Heart right ventricle (tissue), 16 donors: ENCODE measurements around the gene C6orf163. TPM values are rescaled to one million over a fixed set of nuclear protein-coding genes. Genes with fewer than 3 reads are reported as not detected.

ENCODE experiments used
- ATAC-seq, 8 donors: fragments of 200-7000 bp; cut with Tn5 transposase; one replicate each; pipeline ENCODE4 v1.9.1; 2020; ENCODE audit warnings: mild to moderate bottlenecking in 8 of 8, moderate library complexity in 8 of 8, moderate number of reproducible peaks in 1 of 8
- DNase-seq, 2 donors: peaks; one replicate each; pipeline ENCODE4 v3.0.0-alpha.2; 2020
- H3K27ac ChIP-seq, 10 donors: fragments of 200-600 bp; sonication (generic) in 2 of 10; one replicate each; pipeline versions ENCODE4 v1.5.0 to v1.8.0; 2020 to 2022; ENCODE audit warnings: mild to moderate bottlenecking in 3 of 10
- H3K27me3 ChIP-seq, 7 donors: fragments of 200-600 bp; one replicate each; pipeline ENCODE4 v1.8.0; 2021 to 2022; ENCODE audit warnings: mild to moderate bottlenecking in 2 of 7
- H3K36me3 ChIP-seq, 9 donors: fragments of 200-600 bp; sonication (generic) in 1 of 9; one replicate each; pipeline versions ENCODE4 v1.5.0 to v1.8.0; 2020 to 2022; ENCODE audit warnings: mild to moderate bottlenecking in 2 of 9
- H3K4me1 ChIP-seq, 9 donors: fragments of 200-600 bp; sonication (generic) in 1 of 9; one replicate each; pipeline versions ENCODE4 v1.5.0 to v1.8.0; 2020 to 2022; ENCODE audit warnings: mild to moderate bottlenecking in 4 of 9
- H3K4me3 ChIP-seq, 10 donors: fragments of 200-600 bp; sonication (generic) in 2 of 10; one replicate each; pipeline versions ENCODE4 v1.5.0 to v1.8.0; 2020 to 2022; ENCODE audit warnings: mild to moderate bottlenecking in 7 of 10, moderate library complexity in 2 of 10
- H3K9me3 ChIP-seq, 11 donors: fragments of 200-600 bp in 10 of 11; sonication (generic) in 2 of 11; one replicate each; pipeline versions ENCODE4 v1.5.0 to v1.8.0; 2013 to 2022; ENCODE audit warnings: mild to moderate bottlenecking in 2 of 11, control low read depth in 1 of 11, moderate library complexity in 1 of 11
- CTCF ChIP-seq, 9 donors: fragments of 200-600 bp; sonication (generic) in 2 of 9; IDR thresholded peaks; one replicate each; pipeline versions ENCODE4 v1.5.0 to v1.8.0; 2021 to 2022; ENCODE audit warnings: antibody characterized with exemption in 9 of 9, mild to moderate bottlenecking in 5 of 9, moderate library complexity in 1 of 9
- WGBS, 2 donors: extraction: QIAGEN DNeasy Blood & Tissue Kit; methylation state at CpG; one replicate each; pipeline ENCODE4 v1.1.7; 2013; ENCODE audit warnings: inconsistent platforms in 1 of 2; 5-methylcytosine and 5-hydroxymethylcytosine counted together
- intact Hi-C, 10 donors: fragments of 100-400 bp; cut with DNase I; formaldehyde crosslinking; loops; one replicate each; pipeline versions ENCODE4 v1.11.1 to v1.14.2; 2022
- polyA plus RNA-seq, 2 donors: library from polyadenylated mRNA; stranded (reverse); fragments of 200-250 nt; gene quantifications; one replicate each; pipeline ENCODE4 v1.2.3, GENCODE V29; 2013
- total RNA-seq, 10 donors: library from RNA; stranded (reverse); fragmentation: NEBNext Ultra II Directional in 3 of 10; extraction: Animal tissue kit (Norgen Biotek cat#: 25700) in 3 of 10; gene quantifications; one replicate each; pipeline versions ENCODE4 v1.2.1 to v1.2.4, GENCODE V29; 2021 to 2023
- donor health status: Arrhythmogenic right ventricular cardiomyopathy.
- donor health status: ischemic (EF 13 %, LVEDD 7.1; RV severe dilation, severe dysfunction).
- donor health status: healthy with polysubstance abuse.
- donor health status: DM: no; HTN: yes; CAD: no.
- donor health status: DM: no; HTN: no; CAD: no.
- donor health status: ischemic (EF 25% LVEDD 6.9; RV normal size, moderate dysfunction).
- donor health status: ischemic (EF 25% LVEDD 5.7; RV mildly dilated, moderate dysfunction).
- donor health status: healthy.
- donor health status: DM: yes; HTN: yes; CAD: no.
- donor health status: Ischemic cardiomyopathy.
- donor health status: ischemic (EF 35%, LVEDD 5.7; RV mildly dilated, moderate dysfunction).
- donor health status: nonischemic (EF 11% LVEDD 7.7; RV severe dilation, severe dysfunction).
- donor health status: DM: yes; HTN: yes; CAD: no.
- donor health status: PGD.
- donor health status: ischemic (EF 29% LVEDD 5.4; RV normal size, mild dysfunction).
- donor health status: nonischemic (EF 23%, LVEDD 6.1; RV moderate dilation, normal function).

The C6orf163 gene
- total and polyA plus RNA-seq, 12 donors: 0.35 to 7.7 (median 2.0) TPM

- 69 to 75% methylated on average over 4 of the region's 4 CpGs for WGBS, 2 donors
These were observed 8.2 kb upstream of the C6orf163 start for GRCh38 chr6:87336367-87336766.

GRCh38 chr6:87340230-87340629 lies 4.4 kb upstream of the C6orf163 start:
- DNase-seq (no peak), ATAC-seq (no peak)
- no peak for TF ChIP-seq CTCF (IDR thresholded peaks at IDR 0.05)
- intact Hi-C loops: no loop called here
- peaks cover 0 to 22% (median 0%) of the 10 kb centered on the region in 9 donors for H3K36me3 ChIP-seq
- H3K9me3 ChIP-seq: no peaks in the 10 kb centered on the region
- WGBS, 2 donors: 83 to 85% methylated on average over 4 of the region's 4 CpGs
- no peak overlapping the region for H3K4me3 ChIP-seq
- peaks cover 0 to 12% (median 0%) of the 10 kb centered on the region in 9 donors for H3K4me1 ChIP-seq
- no peak overlapping the region for H3K27ac ChIP-seq
- no peaks in the 10 kb centered on the region for H3K27me3 ChIP-seq

More at GRCh38 chr6:87336367-87336766, 8.2 kb upstream of the C6orf163 start:
- TF ChIP-seq CTCF (IDR thresholded peaks at IDR 0.05): no peak
- no peaks in the 10 kb centered on the region for H3K9me3 ChIP-seq
- no peak for DNase-seq
- peaks cover 3 to 39% (median 28%) of the 10 kb centered on the region in 9 donors for H3K4me1 ChIP-seq
- intact Hi-C loops: loop anchor here in 1 of 10 donors (10.0 kb wide), 1 partner anchor 182 kb away; the partner anchor contains the start of gene ZNF292
- no peak overlapping the region for H3K4me3 ChIP-seq
- H3K27me3 ChIP-seq: no peaks in the 10 kb centered on the region
- no peak for ATAC-seq
- peaks cover 0 to 10% (median 0%) of the 10 kb centered on the region in 9 donors for H3K36me3 ChIP-seq
- no peak overlapping the region for H3K27ac ChIP-seq

- DNase-seq (no peak), ATAC-seq (no peak)
- Histone ChIP-seq H3K4me3 (no peak overlapping the region), H3K4me1 (peaks cover 0 to 7% (median 0%) of the 10 kb centered on the region in 9 donors), H3K27me3 (no peaks in the 10 kb centered on the region), H3K36me3 (peaks cover 0 to 26% (median 0%) of the 10 kb centered on the region in 9 donors), H3K9me3 (no peaks in the 10 kb centered on the region), H3K27ac (no peak overlapping the region)
- no peak for TF ChIP-seq CTCF (IDR thresholded peaks at IDR 0.05)
- intact Hi-C loops: no loop called here
- 89 to 95% methylated on average over 2 of the region's 2 CpGs for WGBS, 2 donors
These were observed 3.5 kb upstream of the C6orf163 start for GRCh38 chr6:87341158-87341557.

GRCh38 chr6:87341899-87342298 lies 2.7 kb upstream of the C6orf163 start:
- H3K4me3 ChIP-seq: no peak overlapping the region
- intact Hi-C loops: no loop called here
- WGBS, 2 donors: 97% methylated on average over 1 of the region's 1 CpG
- H3K27ac ChIP-seq: no peak overlapping the region
- DNase-seq (no peak), ATAC-seq (no peak)
- H3K36me3 ChIP-seq: peaks cover 0 to 26% (median 0%) of the 10 kb centered on the region in 9 donors
- H3K27me3 ChIP-seq: no peaks in the 10 kb centered on the region
- H3K4me1 ChIP-seq: peaks cover 0 to 7% (median 0%) of the 10 kb centered on the region in 9 donors
- H3K9me3 ChIP-seq: no peaks in the 10 kb centered on the region
- TF ChIP-seq CTCF (IDR thresholded peaks at IDR 0.05): no peak
